ENCODE data around the gene MBOAT1.
"Not testable (repeated sequence)": the region's sequence is repeated elsewhere in the genome, so short reads cannot be mapped to it uniquely, and the experiment has no call there.

The MBOAT1 gene

GRCh38 chr6:20202324-20202658, 10.0 kb downstream of the MBOAT1 start:
- DNase-seq: no peak

GRCh38 chr6:20200761-20201630, 11.3 kb downstream of the MBOAT1 start:
- peak; percentile 46 for DNase-seq

GRCh38 chr6:20198775-20199174, 13.5 kb downstream of the MBOAT1 start:
- DNase-seq: peak; percentile 28

- no peak for DNase-seq
These were observed 14.0 kb downstream of the MBOAT1 start for GRCh38 chr6:20198156-20198774.

GRCh38 chr6:20197251-20197650, 15.0 kb downstream of the MBOAT1 start:
- no peak for DNase-seq

- no peak for DNase-seq
These were observed 19.6 kb downstream of the MBOAT1 start for GRCh38 chr6:20192625-20193024.

GRCh38 chr6:20191992-20192391, 20.3 kb downstream of the MBOAT1 start:
- no peak for DNase-seq

- DNase-seq: no peak
These were observed 23.6 kb downstream of the MBOAT1 start for GRCh38 chr6:20188630-20189075.

- no peak for DNase-seq
These were observed 25.3 kb downstream of the MBOAT1 start for GRCh38 chr6:20186981-20187380.

- no peak for DNase-seq
These were observed 28.6 kb downstream of the MBOAT1 start for GRCh38 chr6:20183706-20184105.

- DNase-seq: peak; percentile 51
These were observed 29.2 kb downstream of the MBOAT1 start for GRCh38 chr6:20182926-20183521.

GRCh38 chr6:20182069-20182468, 30.2 kb downstream of the MBOAT1 start:
- DNase-seq: no peak

GRCh38 chr6:20180935-20181334, 31.3 kb downstream of the MBOAT1 start:
- peak; percentile 16 for DNase-seq

- DNase-seq: not testable (repeated sequence)
These were observed 32.8 kb downstream of the MBOAT1 start for GRCh38 chr6:20179287-20180045.

- no peak for DNase-seq
These were observed 33.9 kb downstream of the MBOAT1 start for GRCh38 chr6:20178327-20178726.

GRCh38 chr6:20175810-20176410, 36.4 kb downstream of the MBOAT1 start:
- DNase-seq: no peak

- no peak for DNase-seq
These were observed 38.2 kb downstream of the MBOAT1 start for GRCh38 chr6:20173833-20174792.

- no peak for DNase-seq
These were observed 39.3 kb downstream of the MBOAT1 start for GRCh38 chr6:20172842-20173456.

GRCh38 chr6:20170455-20171148, 41.7 kb downstream of the MBOAT1 start:
- no peak for DNase-seq

- no peak for DNase-seq
These were observed 42.5 kb downstream of the MBOAT1 start for GRCh38 chr6:20169786-20170185.

All from NCI-H69 (cell line).